PFSK-1 (cell line): Measurements from ENCODE around the gene ZNF134.

Experiments used
- POLR2AphosphoS5 ChIP-seq: IDR thresholded peaks from 2 replicates; pipeline ENCODE4 v1.6.1; 2012; ENCODE audit warnings: low read depth, mild to moderate bottlenecking, control low read depth, low read length, moderate library complexity
- TAF1 ChIP-seq: IDR thresholded peaks from 2 replicates; pipeline ENCODE4 v1.6.1; 2012; ENCODE audit warnings: low read length, control low read depth, borderline replicate concordance; ENCODE audit not compliant: insufficient read depth

- no peak for TF ChIP-seq TAF1
- no peak for TF ChIP-seq POLR2AphosphoS5
Observed at GRCh38 chr19:57611113-57611512, 2.9 kb upstream of the ZNF134 start.
